HepG2 (cell line): ENCODE data around the gene APIP. TPM values are rescaled to one million over a fixed set of nuclear protein-coding genes. Genes with fewer than 3 reads are reported as not detected.
A peak's percentile ranks its signal among the peaks of the same experiment; 100 is the strongest.

Source experiments
- KDM5A ChIP-seq: fragments of 200-600 bp; sonication (generic); IDR thresholded peaks from 2 replicates; pipeline ENCODE4 v1.7.0; 2018; ENCODE audit warnings: antibody characterized with exemption, mild to moderate bottlenecking, low read length, borderline replicate concordance
- MTERF4 ChIP-seq: sonication (generic); formaldehyde crosslinking; IDR thresholded peaks from 2 replicates; pipeline ENCODE4 v1.8.0; 2023; ENCODE audit warnings: mild to moderate bottlenecking, missing genetic modification reagents
- RARG ChIP-seq: sonication (generic); formaldehyde crosslinking; IDR thresholded peaks from 2 replicates; pipeline ENCODE4 v1.4.0; 2020; ENCODE audit warnings: low read depth, mild to moderate bottlenecking, missing genetic modification reagents
- SSRP1 ChIP-seq: IDR thresholded peaks from 2 replicates; pipeline ENCODE4 v1.6.1; 2016; ENCODE audit warnings: control low read depth
- TARDBP ChIP-seq: sonication (generic); formaldehyde crosslinking; IDR thresholded peaks from 2 replicates; pipeline ENCODE4 v1.8.0; 2022; ENCODE audit warnings: mild to moderate bottlenecking, missing genetic modification reagents
- TEAD3 ChIP-seq: optimal IDR thresholded peaks from 2 replicates; pipeline ENCODE3; 2016; ENCODE audit warnings: borderline replicate concordance
- ZFP82 ChIP-seq: sonication (generic); formaldehyde crosslinking; IDR thresholded peaks from 2 replicates; pipeline ENCODE4 v1.5.1; 2020; ENCODE audit warnings: mild to moderate bottlenecking, missing genetic modification reagents, borderline replicate concordance
- ZNF770 ChIP-seq: sonication (generic); formaldehyde crosslinking; IDR thresholded peaks from 2 replicates; pipeline ENCODE4 v1.5.0; 2020; ENCODE audit warnings: mild to moderate bottlenecking, missing genetic modification reagents
- polyA plus RNA-seq, 8 experiments: library from polyadenylated mRNA; depleted of rRNA in 3 of 8; stranded (reverse) in 7 of 8; unstranded in 1 of 8; fragments of >200 nt; fragmentation: Illumina TruSeq in 4 of 8; extraction: Trizol in 4 of 8; gene quantifications; 2 replicates each; pipeline versions ENCODE4 v1.2.1 to v1.2.3, GENCODE V29; 2011 to 2016; ENCODE audit warnings: low read depth in 4 of 8, missing spikeins in 1 of 8, mixed read lengths in 1 of 8; ENCODE audit not compliant: insufficient read depth in 1 of 8
- total RNA-seq, 5 experiments: library from RNA; depleted of rRNA; stranded (reverse); fragments of >200 nt; fragmentation: Illumina TruSeq; extraction: Trizol; gene quantifications; 2 replicates each; pipeline ENCODE4 v1.2.3, GENCODE V29; 2016; ENCODE audit warnings: low read depth in 1 of 5
- TF ChIP-seq, protein P1 (sequence below), 2 experiments: sonication (generic) in 1 of 2; formaldehyde crosslinking in 1 of 2; IDR thresholded peaks; 2 replicates each; pipeline versions ENCODE4 v1.5.1 to v1.6.1; 2011 to 2020; ENCODE audit warnings: borderline replicate concordance in 1 of 2, low read depth in 1 of 2, low read length in 1 of 2, mild to moderate bottlenecking in 1 of 2, missing genetic modification reagents in 1 of 2, moderate library complexity in 1 of 2

Gene APIP
- total and polyA plus RNA-seq, 2 of the 13 experiments (the other 11 are each of a cell fraction or from before 2014, with no cell fraction given): 16.9 to 31.0 TPM

DNA sequence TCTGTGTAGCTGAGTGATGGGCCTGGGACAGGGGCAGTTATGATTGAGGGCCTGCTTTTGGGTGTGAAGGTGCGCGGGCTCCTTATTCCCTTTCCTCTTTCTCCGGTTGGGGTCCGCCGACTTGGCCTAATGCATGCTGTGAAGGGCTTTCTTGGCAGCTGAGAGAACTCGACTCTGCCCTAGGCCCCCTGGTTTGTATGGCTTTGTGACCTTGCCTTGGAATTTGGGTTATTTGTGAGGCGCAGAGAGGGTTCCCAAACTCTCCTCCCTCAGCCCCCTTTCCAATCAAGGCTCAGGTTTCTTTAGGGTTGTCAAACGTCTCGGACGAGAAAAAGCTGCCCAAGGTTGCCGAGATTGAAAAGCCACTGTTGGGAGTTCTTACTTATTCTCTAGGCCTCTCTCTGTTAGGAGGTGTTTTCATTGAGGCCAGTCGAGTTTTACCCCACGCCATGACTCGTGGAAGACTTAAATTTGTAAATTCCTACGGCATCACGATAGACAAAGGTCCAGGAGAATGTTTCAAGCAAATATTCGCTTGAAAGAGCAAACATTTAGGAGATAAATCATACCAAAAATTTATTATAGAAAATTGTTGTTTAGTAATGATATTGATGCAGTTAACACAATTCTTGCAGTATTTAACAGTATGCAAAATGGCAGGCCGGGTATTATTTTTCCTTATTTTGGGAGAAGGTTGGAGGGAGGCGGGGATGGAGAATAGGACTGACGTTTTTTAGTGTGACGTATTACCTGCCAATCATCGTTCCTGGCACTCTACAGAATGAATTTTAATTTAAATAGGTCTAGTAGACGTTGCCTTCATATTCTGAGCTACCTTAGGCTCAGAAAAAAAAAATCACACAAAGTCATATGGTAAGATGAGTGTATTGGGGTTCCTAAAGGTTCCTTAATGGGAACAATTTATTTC lies 928 bp upstream of the APIP start (continued):
- 0 out of 2 replicates have a peak, but pooled peaks have one; percentile 2 for TF ChIP-seq ZNF770 (CRISPR knock-in tag)
- 0 out of 2 replicates have a peak, but pooled peaks have one; percentile 5 for TF ChIP-seq RARG (CRISPR knock-in tag)
- TF ChIP-seq KDM5A: peak; percentile 16; the same call in 1 of the 2 replicates
- TF ChIP-seq TARDBP (CRISPR knock-in tag): peak; percentile 40; the same call in 1 of the 2 replicates
- TF ChIP-seq TEAD3 (CRISPR knock-in tag): peak; percentile 5
- peak; percentile 85 for TF ChIP-seq MTERF4
- no peak for TF ChIP-seq SSRP1 (CRISPR knock-in tag)
- TF ChIP-seq, protein P1, sequence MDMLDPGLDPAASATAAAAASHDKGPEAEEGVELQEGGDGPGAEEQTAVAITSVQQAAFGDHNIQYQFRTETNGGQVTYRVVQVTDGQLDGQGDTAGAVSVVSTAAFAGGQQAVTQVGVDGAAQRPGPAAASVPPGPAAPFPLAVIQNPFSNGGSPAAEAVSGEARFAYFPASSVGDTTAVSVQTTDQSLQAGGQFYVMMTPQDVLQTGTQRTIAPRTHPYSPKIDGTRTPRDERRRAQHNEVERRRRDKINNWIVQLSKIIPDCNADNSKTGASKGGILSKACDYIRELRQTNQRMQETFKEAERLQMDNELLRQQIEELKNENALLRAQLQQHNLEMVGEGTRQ (IDR thresholded peaks at IDR 0.05; ENCODE audit: low read depth, low read length): no peak
- TF ChIP-seq, protein P1 (CRISPR knock-in tag; IDR thresholded peaks at IDR 0.05; ENCODE audit: borderline replicate concordance): 0 out of 2 replicates have a peak, but pooled peaks have one; percentile 7
- 0 out of 2 replicates have a peak, but pooled peaks have one; percentile 42 for TF ChIP-seq ZFP82 (CRISPR knock-in tag)
